Calu3 (cell line): ENCODE data around the gene SOCS1. TPM values are rescaled to one million over a fixed set of nuclear protein-coding genes. Genes with fewer than 3 reads are reported as not detected.

Experiments
- BruUV-seq: library from RNA; stranded (reverse); fragments of 400-500 nt; replicated peaks from 2 replicates; lab custom pipeline; 2021; lab: Mats Ljungman, UMichigan
- CTCF ChIA-PET: fragments of 300-600 bp; sonication (Branson Sonifier 250); formaldehyde crosslinking; loops from one replicate; lab custom pipeline; 2022; ENCODE audit warnings: antibody characterized with exemption; lab: Charles Lee
- DNase-seq: peaks from one replicate; pipeline ENCODE4 v3.0.0; 2022
- H3K27ac Mint-ChIP-seq: one replicate; pipeline ENCODE4 v1.8.0; 2022; ENCODE audit warnings: mixed read lengths; ENCODE audit not compliant: unreplicated experiment
- H3K27me3 Mint-ChIP-seq: one replicate; pipeline ENCODE4 v1.8.0; 2022; ENCODE audit warnings: mixed read lengths; ENCODE audit not compliant: unreplicated experiment
- H3K36me3 Mint-ChIP-seq: one replicate; pipeline ENCODE4 v1.8.0; 2022; ENCODE audit warnings: mild to moderate bottlenecking, moderate library complexity, mixed read lengths; ENCODE audit not compliant: insufficient read depth, unreplicated experiment
- H3K4me1 Mint-ChIP-seq: one replicate; pipeline ENCODE4 v1.8.0; 2022; ENCODE audit warnings: mild to moderate bottlenecking, low read depth, mixed read lengths; ENCODE audit not compliant: unreplicated experiment
- H3K4me3 Mint-ChIP-seq: one replicate; pipeline ENCODE4 v1.8.0; 2022; ENCODE audit warnings: mild to moderate bottlenecking, low read depth, moderate library complexity, mixed read lengths; ENCODE audit not compliant: unreplicated experiment
- H3K9me3 Mint-ChIP-seq: one replicate; pipeline ENCODE4 v1.8.0; 2022; ENCODE audit warnings: low read depth, mixed read lengths; ENCODE audit not compliant: unreplicated experiment
- intact Hi-C: fragments of 100-400 bp; cut with micrococcal nuclease; formaldehyde crosslinking; loops from one replicate; pipeline ENCODE4 v1.10.0; 2022; ENCODE audit not compliant: unreplicated experiment
- total RNA-seq: library from RNA; stranded (reverse); gene quantifications from 2 replicates; pipeline ENCODE4 v1.2.3, GENCODE V29; 2022
- TF ChIP-seq, protein P1 (sequence below): fragments of 200-600 bp; IDR thresholded peaks from one replicate; pipeline ENCODE4 v1.8.0; 2022; ENCODE audit warnings: antibody characterized with exemption; ENCODE audit not compliant: unreplicated experiment

The SOCS1 gene
- total RNA-seq, 1 experiment from 2014 or later, result 4.8 TPM

DNA sequence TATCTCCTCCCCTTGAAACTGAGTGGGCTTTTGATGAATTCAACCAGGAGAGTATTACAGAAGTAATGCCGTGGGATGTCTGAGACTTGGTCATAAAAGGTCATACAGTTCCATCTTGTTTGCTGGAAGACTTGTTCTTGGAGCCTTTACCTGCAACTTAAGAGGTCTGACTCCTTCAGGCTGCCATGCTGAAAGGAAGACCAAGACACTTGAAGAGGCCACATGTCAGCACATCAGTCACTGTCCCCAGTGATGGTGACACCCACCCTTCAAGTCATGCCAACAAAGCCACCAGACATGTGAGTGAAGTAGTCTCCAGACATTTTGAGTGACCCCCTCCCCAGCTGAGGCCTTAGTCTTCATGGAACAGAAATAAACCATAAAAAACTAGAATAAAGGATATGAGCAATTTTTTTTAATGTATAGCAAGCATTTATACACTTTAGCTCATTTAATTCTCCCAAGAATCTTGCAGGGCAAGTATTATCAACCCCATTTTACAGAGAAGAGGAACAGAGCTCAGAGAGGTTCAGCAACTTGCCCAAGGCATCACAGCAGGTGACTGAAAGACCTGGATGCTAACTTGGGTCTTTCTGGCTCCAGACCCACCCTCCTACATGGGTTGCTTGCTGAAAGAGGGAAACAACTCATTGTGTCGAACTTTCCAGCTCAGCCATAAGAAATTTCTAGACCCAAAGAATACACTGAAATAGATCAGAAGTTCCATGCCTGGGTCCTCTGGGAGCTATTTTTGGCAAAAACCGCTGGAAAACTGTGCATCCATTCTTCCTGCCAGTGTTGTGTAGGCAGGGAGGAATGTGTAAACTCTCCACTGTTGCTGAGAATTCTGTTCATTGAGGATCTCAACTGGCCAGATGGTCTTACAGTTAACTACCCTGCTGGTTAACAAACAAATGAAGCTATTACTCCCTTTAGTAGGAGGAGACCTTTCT lies 38.1 kb downstream of the SOCS1 start:
- Mint-ChIP-seq H3K27me3 (no peaks in the 10 kb centered on the region), H3K9me3 (peaks cover 5% of the 10 kb centered on the region), H3K27ac (no peak overlapping the region), H3K36me3 (no peaks in the 10 kb centered on the region), H3K4me3 (no peak overlapping the region), H3K4me1 (no peaks in the 10 kb centered on the region)
- BruUV-seq, result no TSS peak
- TF ChIP-seq, protein P1, sequence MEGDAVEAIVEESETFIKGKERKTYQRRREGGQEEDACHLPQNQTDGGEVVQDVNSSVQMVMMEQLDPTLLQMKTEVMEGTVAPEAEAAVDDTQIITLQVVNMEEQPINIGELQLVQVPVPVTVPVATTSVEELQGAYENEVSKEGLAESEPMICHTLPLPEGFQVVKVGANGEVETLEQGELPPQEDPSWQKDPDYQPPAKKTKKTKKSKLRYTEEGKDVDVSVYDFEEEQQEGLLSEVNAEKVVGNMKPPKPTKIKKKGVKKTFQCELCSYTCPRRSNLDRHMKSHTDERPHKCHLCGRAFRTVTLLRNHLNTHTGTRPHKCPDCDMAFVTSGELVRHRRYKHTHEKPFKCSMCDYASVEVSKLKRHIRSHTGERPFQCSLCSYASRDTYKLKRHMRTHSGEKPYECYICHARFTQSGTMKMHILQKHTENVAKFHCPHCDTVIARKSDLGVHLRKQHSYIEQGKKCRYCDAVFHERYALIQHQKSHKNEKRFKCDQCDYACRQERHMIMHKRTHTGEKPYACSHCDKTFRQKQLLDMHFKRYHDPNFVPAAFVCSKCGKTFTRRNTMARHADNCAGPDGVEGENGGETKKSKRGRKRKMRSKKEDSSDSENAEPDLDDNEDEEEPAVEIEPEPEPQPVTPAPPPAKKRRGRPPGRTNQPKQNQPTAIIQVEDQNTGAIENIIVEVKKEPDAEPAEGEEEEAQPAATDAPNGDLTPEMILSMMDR, result no peak
- CTCF ChIA-PET, result interaction anchor here (0.6 to 1.4 kb wide), 7 partner anchors 13 to 70 kb away, joined by 3 to 4 read pairs (median 3); partner anchors contain the start of gene SOCS1
- intact Hi-C loops, result no loop called here
- DNase-seq, result no peak

GRCh38 chr16:11215935-11216556 lies 40.0 kb downstream of the SOCS1 start:
- H3K27me3 Mint-ChIP-seq, result peaks cover 18% of the 10 kb centered on the region
- peaks cover 5% of the 10 kb centered on the region for H3K9me3 Mint-ChIP-seq
- peaks cover 2% of the 10 kb centered on the region for H3K36me3 Mint-ChIP-seq
- CTCF ChIA-PET, result interaction anchor here (0.7 to 0.9 kb wide), 2 partner anchors 10 to 59 kb away, joined by 4 read pairs; no protein-coding TSS in a partner anchor
- intact Hi-C loops, result no loop called here
- no peak for DNase-seq
- H3K27ac Mint-ChIP-seq, result no peak overlapping the region
- H3K4me1 Mint-ChIP-seq, result no peaks in the 10 kb centered on the region
- TF ChIP-seq, protein P1, result no peak
- no peak overlapping the region for H3K4me3 Mint-ChIP-seq
- BruUV-seq, result no TSS peak

- H3K4me1 Mint-ChIP-seq, result no peaks in the 10 kb centered on the region
- no peak overlapping the region for H3K4me3 Mint-ChIP-seq
- intact Hi-C loops, result no loop called here
- peaks cover 25% of the 10 kb centered on the region for H3K27me3 Mint-ChIP-seq
- no peak for DNase-seq
- H3K9me3 Mint-ChIP-seq, result peaks cover 5% of the 10 kb centered on the region
- TF ChIP-seq, protein P1, result no peak
- CTCF ChIA-PET, result interaction anchor here (0.6 to 1.1 kb wide), 5 partner anchors 16 to 284 kb away, joined by 3 to 7 read pairs (median 4); no protein-coding TSS in a partner anchor
- no TSS peak for BruUV-seq
- no peak overlapping the region for H3K27ac Mint-ChIP-seq
- H3K36me3 Mint-ChIP-seq, result peaks cover 5% of the 10 kb centered on the region
Measured at GRCh38 chr16:11213799-11214198, 42.2 kb downstream of the SOCS1 start.

DNA sequence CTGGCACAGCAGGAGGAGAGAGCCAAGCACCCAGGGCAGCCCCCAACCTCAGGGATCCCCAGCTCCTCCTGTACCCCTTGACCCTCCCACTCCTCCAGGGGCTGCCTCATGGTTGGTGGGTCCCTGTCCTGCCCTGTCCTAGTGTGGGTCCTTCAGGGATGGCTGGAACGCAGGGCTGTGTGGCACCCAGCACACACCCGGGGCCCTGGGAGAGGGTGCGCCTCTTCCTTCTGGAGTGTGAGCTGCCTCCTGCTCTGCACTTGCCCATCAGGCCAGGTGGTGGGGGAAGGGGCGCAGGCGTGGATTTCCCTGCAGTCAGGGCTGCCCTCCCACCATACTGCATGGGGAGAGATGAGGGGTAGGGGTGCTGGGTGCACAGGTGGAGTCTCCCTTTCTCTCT lies 42.6 kb downstream of the SOCS1 start:
- CTCF ChIA-PET, result interaction anchor here (0.6 to 0.7 kb wide), 2 partner anchors 33 to 284 kb away, joined by 3 to 4 read pairs; no protein-coding TSS in a partner anchor
- TF ChIP-seq, protein P1, result no peak
- H3K27ac Mint-ChIP-seq, result no peak overlapping the region
- H3K27me3 Mint-ChIP-seq, result peaks cover 25% of the 10 kb centered on the region
- H3K4me3 Mint-ChIP-seq, result no peak overlapping the region
- DNase-seq, result no peak
- H3K4me1 Mint-ChIP-seq, result no peaks in the 10 kb centered on the region
- peaks cover 8% of the 10 kb centered on the region for H3K36me3 Mint-ChIP-seq
- intact Hi-C loops, result no loop called here
- peaks cover 5% of the 10 kb centered on the region for H3K9me3 Mint-ChIP-seq
- BruUV-seq, result no TSS peak
